K562 (cell line): Measurements from ENCODE around the gene NTN1.

Experiments used
- BHLHE40 ChIP-seq: IDR thresholded peaks from 2 replicates; pipeline ENCODE4 v1.6.1; 2011; ENCODE audit warnings: low read length, improper control_type of control experiment
- CREB3L1 ChIP-seq: fragments of 450-650 bp; IDR thresholded peaks from 2 replicates; pipeline ENCODE4 v1.6.1; 2014; ENCODE audit warnings: low read depth, mild to moderate bottlenecking, moderate library complexity, borderline replicate concordance
- CTCF ChIP-seq, 3 experiments: IDR thresholded peaks in 2 of 3; conservative IDR thresholded peaks in 1 of 3; 2 replicates each; pipeline ENCODE4 v1.5.1; 2011 to 2012; ENCODE audit warnings: low read length in 3 of 3, mild to moderate bottlenecking in 3 of 3, control low read depth in 2 of 3, improper control_type of control experiment in 1 of 3, inconsistent platforms in 1 of 3, low read depth in 1 of 3, mixed read lengths in 1 of 3, moderate library complexity in 1 of 3; ENCODE audit not compliant: insufficient read depth in 2 of 3
- IRF2 ChIP-seq: sonication (generic); formaldehyde crosslinking; IDR thresholded peaks from 2 replicates; pipeline ENCODE4 v1.8.1; 2022; ENCODE audit warnings: mild to moderate bottlenecking, missing genetic modification reagents
- PHF20 ChIP-seq: fragments of 450-650 bp; IDR thresholded peaks from 2 replicates; pipeline ENCODE4 v1.6.1; 2018; ENCODE audit not compliant: partially characterized antibody
- POLR2G ChIP-seq: fragments of 200-400 bp; formaldehyde crosslinking; IDR thresholded peaks from 2 replicates; pipeline ENCODE4 v1.6.1; 2017; ENCODE audit warnings: low read depth, mild to moderate bottlenecking, antibody characterized with exemption, low read length, moderate library complexity
- SP1 ChIP-seq: sonication (generic); formaldehyde crosslinking; IDR thresholded peaks from 2 replicates; pipeline ENCODE4 v1.8.1; 2022; ENCODE audit warnings: mild to moderate bottlenecking, missing genetic modification reagents
- STAT6 ChIP-seq: sonication (generic); formaldehyde crosslinking; IDR thresholded peaks from 2 replicates; pipeline ENCODE4 v1.8.1; 2023; ENCODE audit warnings: mild to moderate bottlenecking, missing genetic modification reagents
- USF2 ChIP-seq: sonication (generic); formaldehyde crosslinking; IDR thresholded peaks from 2 replicates; pipeline ENCODE4 v1.5.0; 2020; ENCODE audit warnings: missing genetic modification reagents
- ZNF655 ChIP-seq: fragments of 250-450 bp; sonication (Bioruptor Pico); IDR thresholded peaks from 2 replicates; pipeline ENCODE4 v1.5.0; 2021
- TF ChIP-seq, protein P1 (sequence below): sonication (generic); formaldehyde crosslinking; IDR thresholded peaks from 2 replicates; pipeline ENCODE4 v1.8.0; 2023; ENCODE audit warnings: mild to moderate bottlenecking, missing genetic modification reagents

GRCh38 chr17:9256361-9256750 is 235.0 kb downstream of the NTN1 start:
- TF ChIP-seq CREB3L1 = no peak
- TF ChIP-seq IRF2 (CRISPR knock-in tag) = no peak
- no peak for TF ChIP-seq USF2 (CRISPR knock-in tag)
- no peak for TF ChIP-seq PHF20
- no peak for TF ChIP-seq CTCF (IDR thresholded peaks at IDR 0.05 in 2 of 3, conservative IDR thresholded peaks at IDR 0.05 in 1 of 3; ENCODE audit: insufficient read depth in 2 of 3, low read depth in 1 of 3, low read length in 3 of 3)
- TF ChIP-seq ZNF655 (CRISPR knock-in tag) = no peak
- TF ChIP-seq, protein P1, sequence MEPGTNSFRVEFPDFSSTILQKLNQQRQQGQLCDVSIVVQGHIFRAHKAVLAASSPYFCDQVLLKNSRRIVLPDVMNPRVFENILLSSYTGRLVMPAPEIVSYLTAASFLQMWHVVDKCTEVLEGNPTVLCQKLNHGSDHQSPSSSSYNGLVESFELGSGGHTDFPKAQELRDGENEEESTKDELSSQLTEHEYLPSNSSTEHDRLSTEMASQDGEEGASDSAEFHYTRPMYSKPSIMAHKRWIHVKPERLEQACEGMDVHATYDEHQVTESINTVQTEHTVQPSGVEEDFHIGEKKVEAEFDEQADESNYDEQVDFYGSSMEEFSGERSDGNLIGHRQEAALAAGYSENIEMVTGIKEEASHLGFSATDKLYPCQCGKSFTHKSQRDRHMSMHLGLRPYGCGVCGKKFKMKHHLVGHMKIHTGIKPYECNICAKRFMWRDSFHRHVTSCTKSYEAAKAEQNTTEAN = no peak
- no peak for TF ChIP-seq STAT6 (CRISPR knock-in tag)
- no peak for TF ChIP-seq BHLHE40
- no peak for TF ChIP-seq POLR2G
- TF ChIP-seq SP1 (CRISPR knock-in tag) = no peak
